OCI-LY3 (cell line): ENCODE results near the gene ELOB.

Experiments
- EZH2phosphoT487 ChIP-seq: fragments of 200-600 bp; shearing (Covaris generic); IDR thresholded peaks from 2 replicates; pipeline ENCODE4 v1.6.1; 2018; ENCODE audit warnings: antibody characterized with exemption, mixed run types, low read depth
- TF ChIP-seq, protein P1 (sequence below): fragments of 200-600, 300-600 bp; sonication (generic); IDR thresholded peaks from 2 replicates; pipeline ENCODE4 v1.5.1; 2014; ENCODE audit warnings: antibody characterized with exemption, low read length, low read depth

DNA sequence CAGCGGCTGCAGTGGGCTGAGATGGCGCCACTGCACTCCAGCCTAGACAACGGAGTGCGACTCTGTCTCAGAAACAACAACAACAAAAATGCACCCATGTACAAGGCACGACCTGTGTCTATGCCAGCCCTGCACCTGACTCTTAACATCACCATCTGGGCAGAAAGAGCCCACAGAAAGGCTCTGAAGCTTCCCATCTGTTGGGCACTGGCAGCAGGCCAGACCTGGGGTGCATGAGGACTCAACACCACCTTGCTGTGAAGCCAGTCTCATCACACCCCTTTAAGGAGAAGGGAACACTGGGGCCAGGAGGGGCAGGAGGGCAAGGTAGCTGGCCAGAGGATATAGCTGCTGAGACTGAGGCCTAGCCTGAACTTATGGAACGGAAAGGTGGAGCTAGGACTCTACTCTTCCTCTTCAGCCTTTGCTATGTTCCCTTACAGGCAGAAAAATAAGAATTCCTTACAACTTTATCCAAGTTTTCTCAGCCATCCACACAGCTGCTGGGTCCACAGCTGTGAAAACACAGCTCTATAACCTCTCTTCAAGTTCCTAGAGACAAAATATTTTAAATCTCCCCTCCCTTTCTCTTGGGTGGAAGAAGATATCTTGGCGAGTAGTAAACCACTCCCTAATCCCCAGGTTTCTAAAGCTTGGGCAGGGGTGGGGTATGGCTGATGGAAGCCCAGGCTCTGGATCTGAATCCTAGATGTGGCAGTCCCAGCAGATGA lies 2.8 kb downstream of the ELOB start:
- TF ChIP-seq, protein P1, sequence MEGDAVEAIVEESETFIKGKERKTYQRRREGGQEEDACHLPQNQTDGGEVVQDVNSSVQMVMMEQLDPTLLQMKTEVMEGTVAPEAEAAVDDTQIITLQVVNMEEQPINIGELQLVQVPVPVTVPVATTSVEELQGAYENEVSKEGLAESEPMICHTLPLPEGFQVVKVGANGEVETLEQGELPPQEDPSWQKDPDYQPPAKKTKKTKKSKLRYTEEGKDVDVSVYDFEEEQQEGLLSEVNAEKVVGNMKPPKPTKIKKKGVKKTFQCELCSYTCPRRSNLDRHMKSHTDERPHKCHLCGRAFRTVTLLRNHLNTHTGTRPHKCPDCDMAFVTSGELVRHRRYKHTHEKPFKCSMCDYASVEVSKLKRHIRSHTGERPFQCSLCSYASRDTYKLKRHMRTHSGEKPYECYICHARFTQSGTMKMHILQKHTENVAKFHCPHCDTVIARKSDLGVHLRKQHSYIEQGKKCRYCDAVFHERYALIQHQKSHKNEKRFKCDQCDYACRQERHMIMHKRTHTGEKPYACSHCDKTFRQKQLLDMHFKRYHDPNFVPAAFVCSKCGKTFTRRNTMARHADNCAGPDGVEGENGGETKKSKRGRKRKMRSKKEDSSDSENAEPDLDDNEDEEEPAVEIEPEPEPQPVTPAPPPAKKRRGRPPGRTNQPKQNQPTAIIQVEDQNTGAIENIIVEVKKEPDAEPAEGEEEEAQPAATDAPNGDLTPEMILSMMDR = no peak
- TF ChIP-seq EZH2phosphoT487 = no peak
